ENCODE data around the gene MYO7B. TPM values are rescaled to one million over a fixed set of nuclear protein-coding genes. Genes with fewer than 3 reads are reported as not detected.

Gene MYO7B
- total RNA-seq, 1 donor from 2014 or later, result 0.29 TPM

DNA sequence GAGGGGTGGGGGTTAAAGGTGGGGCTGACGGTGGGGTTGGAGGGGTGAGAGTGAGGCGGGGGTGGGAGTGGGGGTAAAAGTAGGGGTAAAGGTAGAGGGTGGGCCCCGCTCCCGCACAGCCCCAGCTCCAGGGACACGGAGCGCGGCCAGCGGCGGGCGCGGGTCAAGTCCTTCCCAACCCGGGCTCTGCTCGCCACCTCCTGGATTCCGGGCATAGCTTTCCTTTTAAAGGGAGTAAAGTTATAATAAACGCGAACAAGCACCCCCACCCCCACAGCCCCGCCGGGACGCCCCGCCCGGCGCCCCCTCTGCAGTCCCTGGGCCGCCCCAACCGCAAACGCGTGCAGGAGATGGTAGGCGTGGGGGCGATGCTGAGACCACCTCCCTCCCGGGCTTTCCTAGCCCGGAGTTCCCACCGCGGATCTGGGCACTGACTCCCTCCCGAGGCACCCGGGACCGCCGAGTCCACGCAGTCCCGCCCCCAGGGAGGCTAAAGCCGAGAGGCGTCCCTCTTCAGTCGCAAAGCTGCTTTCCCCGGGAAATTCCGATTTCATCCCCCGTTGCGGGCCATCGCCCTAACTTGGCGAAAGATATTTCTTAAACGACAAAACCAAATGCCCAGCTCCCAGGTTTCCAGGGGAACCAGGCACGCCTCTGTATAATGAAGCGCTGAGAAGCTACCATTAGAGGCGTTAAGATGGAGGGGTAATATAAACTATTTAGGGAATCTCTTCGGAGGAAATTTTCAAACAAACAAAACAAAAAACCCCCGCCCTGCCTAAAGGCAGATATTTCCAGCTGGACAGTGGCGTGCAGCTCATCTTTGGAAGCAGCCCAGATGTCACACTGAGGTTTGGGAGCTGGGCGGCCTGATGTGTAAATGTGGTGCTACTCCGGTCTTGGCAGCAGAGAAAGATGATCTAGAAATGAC, 140.1 kb downstream of the MYO7B start, which contains the start of gene LIMS2:
TSS of gene LIMS2 (minus strand) at position 200 of the 931 bp plus-strand sequence. CDS start 506 bp downstream, outside the sequence.
- no peak for TF ChIP-seq CTCF (IDR thresholded peaks at IDR 0.05; ENCODE audit: partially characterized antibody, unreplicated experiment)
- Mint-ChIP-seq H3K27ac (ENCODE audit: unreplicated experiment) (no peak within 1 kb of the TSS), H3K4me3 (ENCODE audit: unreplicated experiment) (peak within 1 kb of the TSS; percentile 85), H3K9me3 (ENCODE audit: unreplicated experiment) (peaks cover 2% of the 10 kb centered on the region), H3K27me3 (ENCODE audit: unreplicated experiment) (peaks cover 26% of the 10 kb centered on the region), H3K4me1 (ENCODE audit: low read depth, unreplicated experiment) (peaks cover 6% of the 10 kb centered on the region), H3K36me3 (ENCODE audit: unreplicated experiment) (no peaks in the 10 kb centered on the region)
- DNase-seq, result no peak

- H3K36me3 Mint-ChIP-seq (ENCODE audit: unreplicated experiment), result no peaks in the 10 kb centered on the region
- H3K4me3 Mint-ChIP-seq (ENCODE audit: unreplicated experiment), result no peak overlapping the region
- no peak for DNase-seq
- peaks cover 26% of the 10 kb centered on the region for H3K27me3 Mint-ChIP-seq (ENCODE audit: unreplicated experiment)
- H3K9me3 Mint-ChIP-seq (ENCODE audit: unreplicated experiment), result peaks cover 2% of the 10 kb centered on the region
- peaks cover 6% of the 10 kb centered on the region for H3K4me1 Mint-ChIP-seq (ENCODE audit: low read depth, unreplicated experiment)
- H3K27ac Mint-ChIP-seq (ENCODE audit: unreplicated experiment), result no peak overlapping the region
- TF ChIP-seq CTCF (IDR thresholded peaks at IDR 0.05; ENCODE audit: partially characterized antibody, unreplicated experiment), result no peak
These were observed 141.4 kb downstream of the MYO7B start for GRCh38 chr2:127676906-127677305.

DNA sequence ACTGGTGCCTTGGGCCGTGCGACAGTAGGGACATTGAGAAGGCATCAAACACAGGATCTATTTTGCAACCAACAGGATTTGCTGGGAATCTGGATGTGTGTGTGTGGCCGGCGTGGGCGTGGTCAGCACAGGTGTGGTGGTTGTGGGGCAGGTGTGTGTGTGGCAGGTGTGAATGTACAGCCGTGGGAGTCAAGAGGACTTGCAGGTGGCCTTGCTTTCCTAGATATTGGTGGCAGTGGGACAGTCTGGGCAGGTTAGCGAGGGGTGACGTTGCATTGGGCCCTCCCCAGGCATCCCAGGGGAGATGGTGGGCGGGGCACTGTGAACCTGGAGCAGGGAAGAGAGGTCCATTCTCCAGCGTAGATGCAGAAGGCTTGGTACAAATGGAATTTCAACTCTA, 143.0 kb downstream of the MYO7B start:
- DNase-seq, result no peak
- no peak overlapping the region for H3K4me3 Mint-ChIP-seq (ENCODE audit: unreplicated experiment)
- peaks cover 2% of the 10 kb centered on the region for H3K9me3 Mint-ChIP-seq (ENCODE audit: unreplicated experiment)
- H3K27ac Mint-ChIP-seq (ENCODE audit: unreplicated experiment), result peak overlapping the region; percentile 40
- H3K27me3 Mint-ChIP-seq (ENCODE audit: unreplicated experiment), result peaks cover 20% of the 10 kb centered on the region
- H3K36me3 Mint-ChIP-seq (ENCODE audit: unreplicated experiment), result no peaks in the 10 kb centered on the region
- peaks cover 6% of the 10 kb centered on the region for H3K4me1 Mint-ChIP-seq (ENCODE audit: low read depth, unreplicated experiment)
- no peak for TF ChIP-seq CTCF (IDR thresholded peaks at IDR 0.05; ENCODE audit: partially characterized antibody, unreplicated experiment)

- TF ChIP-seq CTCF (IDR thresholded peaks at IDR 0.05; ENCODE audit: partially characterized antibody, unreplicated experiment), result no peak
- H3K27ac Mint-ChIP-seq (ENCODE audit: unreplicated experiment), result no peak overlapping the region
- no peaks in the 10 kb centered on the region for H3K36me3 Mint-ChIP-seq (ENCODE audit: unreplicated experiment)
- H3K4me3 Mint-ChIP-seq (ENCODE audit: unreplicated experiment), result no peak overlapping the region
- H3K27me3 Mint-ChIP-seq (ENCODE audit: unreplicated experiment), result peaks cover 20% of the 10 kb centered on the region
- peaks cover 2% of the 10 kb centered on the region for H3K9me3 Mint-ChIP-seq (ENCODE audit: unreplicated experiment)
- no peak for DNase-seq
- H3K4me1 Mint-ChIP-seq (ENCODE audit: low read depth, unreplicated experiment), result peaks cover 9% of the 10 kb centered on the region
These were observed 143.5 kb downstream of the MYO7B start for GRCh38 chr2:127678991-127679390.

All from glutamatergic neuron (in vitro differentiated cells).